Stimulated activated CD8-positive, alpha-beta memory T cell treated with anti-CD3 and anti-CD28 coated beads, Interleukin-2, amount 100 ng/mL, for 1 hour (primary cell): ENCODE measurements around the gene MED9.
A peak's percentile ranks its signal among the peaks of the same experiment; 100 is the strongest.
"Not testable (repeated sequence)": the region's sequence is repeated elsewhere in the genome, so short reads cannot be mapped to it uniquely, and the experiment has no call there.

ENCODE experiments used
- DNase-seq, 2 donors: peaks; one replicate each; pipeline ENCODE4 v3.0.0-alpha.2; 2020; ENCODE audit warnings: low read depth in 2 of 2

The MED9 gene

GRCh38 chr17:17476865-17477467, at the start of gene MED9:
MED9 (plus strand) TSS chr17:17477000; CDS start chr17:17477042, 42 bp downstream.
- DNase-seq: peak; percentile 87 to 92

GRCh38 chr17:17429222-17429621, 47.6 kb upstream of the MED9 start:
- no peak for DNase-seq

DNA sequence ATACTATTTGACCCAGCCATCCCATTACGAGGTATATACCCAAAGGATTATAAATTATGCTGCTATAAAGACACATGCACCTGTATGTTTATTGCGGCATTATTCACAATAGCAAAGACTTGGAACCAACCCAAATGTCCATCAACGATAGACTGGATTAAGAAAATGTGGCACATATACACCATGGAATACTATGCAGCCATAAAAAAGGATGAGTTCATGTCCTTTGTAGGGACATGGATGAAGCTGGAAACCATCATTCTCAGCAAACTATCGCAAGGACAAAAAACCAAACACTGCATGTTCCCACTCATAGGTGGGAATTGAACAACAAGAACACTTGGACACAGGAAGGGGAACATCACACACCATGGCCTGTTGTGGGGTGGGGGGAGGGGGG, 45.9 kb upstream of the MED9 start:
- DNase-seq: not testable (repeated sequence)

- DNase-seq: no peak
Measured at GRCh38 chr17:17431605-17432004, 45.2 kb upstream of the MED9 start.

DNA sequence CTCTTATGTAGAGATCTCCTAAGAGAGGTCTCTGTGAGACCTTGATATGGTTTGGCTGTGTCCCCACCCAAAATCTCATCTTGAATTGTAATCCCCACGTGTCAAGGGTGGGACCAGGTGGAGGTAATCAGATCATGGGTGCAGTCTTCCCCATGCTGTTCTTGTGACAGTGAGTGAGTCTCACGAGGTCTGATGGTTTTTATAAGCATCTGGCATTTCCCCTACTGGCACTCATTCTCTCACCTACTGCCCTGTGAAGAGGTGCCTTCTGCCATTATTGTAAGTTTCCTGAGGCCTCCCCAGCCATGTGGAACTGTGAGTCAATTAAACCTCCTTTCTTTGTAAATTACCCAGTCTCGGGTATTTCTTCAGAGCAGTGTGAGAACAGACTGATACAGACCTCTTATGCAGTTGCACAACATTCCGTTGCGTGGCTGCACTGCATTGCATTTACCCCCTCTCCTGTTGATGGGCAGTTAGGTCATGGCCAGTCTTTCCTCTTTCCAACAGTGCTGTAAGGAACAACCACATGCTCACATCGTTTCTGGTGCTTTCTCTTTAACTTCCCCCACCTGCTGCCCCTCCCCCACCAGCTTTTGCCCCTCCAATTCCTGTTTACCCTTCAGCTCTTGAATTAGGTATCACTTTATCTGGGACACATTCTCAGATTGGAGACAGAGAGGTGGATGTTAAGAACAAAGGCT, 43.6 kb upstream of the MED9 start:
- DNase-seq: no peak

- DNase-seq: no peak
Measured at GRCh38 chr17:17434477-17434876, 42.3 kb upstream of the MED9 start.

DNA sequence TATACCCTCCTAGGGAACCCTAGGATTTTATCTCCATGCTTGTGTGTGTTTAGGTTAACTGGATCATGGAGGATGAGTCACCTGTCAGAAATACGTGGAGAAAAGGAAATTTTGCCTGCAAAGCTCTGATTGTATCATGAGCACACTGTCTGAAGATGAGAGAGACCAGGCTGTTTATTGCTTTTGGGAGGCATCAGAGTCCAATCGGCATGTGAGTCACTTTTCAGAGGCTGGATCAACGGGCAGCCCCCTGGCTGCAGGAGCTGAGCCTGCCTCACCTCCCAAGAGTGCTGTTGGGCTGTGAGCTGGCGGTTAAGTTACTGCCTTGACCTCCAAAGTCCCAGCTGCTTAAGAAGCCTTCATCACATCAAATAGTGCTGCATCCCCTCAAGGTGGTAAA, 41.5 kb upstream of the MED9 start:
- no peak for DNase-seq

- no peak for DNase-seq
Measured at GRCh38 chr17:17437461-17437860, 39.3 kb upstream of the MED9 start.

DNA sequence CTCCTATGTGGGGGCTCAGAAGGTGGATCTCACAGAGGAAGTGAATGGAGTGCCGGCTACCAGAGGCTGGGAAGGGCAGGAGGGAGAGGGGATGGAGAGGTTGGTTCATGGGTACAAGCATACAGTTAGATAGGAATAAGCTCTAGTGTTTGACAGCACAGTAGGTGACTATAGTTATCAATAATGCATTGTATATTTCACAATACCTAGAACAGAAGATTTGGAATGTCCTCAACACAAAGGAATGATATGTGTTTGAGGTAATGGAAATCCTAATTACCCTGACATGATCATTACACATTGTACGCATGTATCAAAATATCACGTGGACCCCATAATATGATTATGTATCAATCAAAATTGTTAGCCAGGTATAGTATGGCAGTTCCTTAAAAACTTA, 38.9 kb upstream of the MED9 start:
- no peak for DNase-seq

DNA sequence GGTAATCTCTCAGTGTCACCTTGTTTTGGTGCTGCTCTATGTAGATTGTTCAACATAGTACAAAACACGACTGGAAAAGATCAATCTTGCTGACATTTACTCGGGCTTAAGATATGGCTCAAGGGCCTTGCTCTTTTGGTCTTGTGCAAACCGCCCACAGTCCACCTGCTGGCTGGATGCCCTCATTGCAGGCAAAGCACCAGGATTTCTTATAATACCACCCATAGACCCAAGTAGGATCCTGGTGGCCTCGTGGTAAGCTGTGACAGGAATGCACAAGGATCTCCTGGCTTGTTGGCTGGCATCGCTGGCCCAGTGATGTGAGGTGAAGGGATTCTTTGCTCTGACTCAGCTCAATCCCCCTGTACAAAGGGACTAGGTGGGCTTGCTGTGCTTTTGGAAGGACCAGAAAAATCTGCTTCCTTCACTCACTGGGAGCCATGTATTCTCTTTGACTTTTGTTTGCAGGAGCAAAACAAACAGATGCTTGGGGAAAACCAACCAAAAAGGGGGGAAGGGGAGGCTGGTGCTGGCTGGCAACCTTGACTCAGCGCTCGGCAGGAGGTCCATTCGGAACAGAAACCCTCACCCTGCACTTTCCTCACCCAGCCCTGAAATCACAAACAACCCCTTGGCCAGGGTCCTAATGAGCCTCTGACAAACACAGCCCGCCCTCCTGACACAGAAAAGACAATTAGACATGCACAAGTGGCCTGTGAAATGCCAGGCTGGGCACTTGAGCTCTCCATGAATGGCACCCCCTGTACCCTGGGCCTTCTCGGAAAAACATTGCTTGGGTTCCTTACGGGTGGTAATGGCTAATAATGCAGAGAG, 36.6 kb upstream of the MED9 start:
- peak; percentile 56 to 59 for DNase-seq

DNA sequence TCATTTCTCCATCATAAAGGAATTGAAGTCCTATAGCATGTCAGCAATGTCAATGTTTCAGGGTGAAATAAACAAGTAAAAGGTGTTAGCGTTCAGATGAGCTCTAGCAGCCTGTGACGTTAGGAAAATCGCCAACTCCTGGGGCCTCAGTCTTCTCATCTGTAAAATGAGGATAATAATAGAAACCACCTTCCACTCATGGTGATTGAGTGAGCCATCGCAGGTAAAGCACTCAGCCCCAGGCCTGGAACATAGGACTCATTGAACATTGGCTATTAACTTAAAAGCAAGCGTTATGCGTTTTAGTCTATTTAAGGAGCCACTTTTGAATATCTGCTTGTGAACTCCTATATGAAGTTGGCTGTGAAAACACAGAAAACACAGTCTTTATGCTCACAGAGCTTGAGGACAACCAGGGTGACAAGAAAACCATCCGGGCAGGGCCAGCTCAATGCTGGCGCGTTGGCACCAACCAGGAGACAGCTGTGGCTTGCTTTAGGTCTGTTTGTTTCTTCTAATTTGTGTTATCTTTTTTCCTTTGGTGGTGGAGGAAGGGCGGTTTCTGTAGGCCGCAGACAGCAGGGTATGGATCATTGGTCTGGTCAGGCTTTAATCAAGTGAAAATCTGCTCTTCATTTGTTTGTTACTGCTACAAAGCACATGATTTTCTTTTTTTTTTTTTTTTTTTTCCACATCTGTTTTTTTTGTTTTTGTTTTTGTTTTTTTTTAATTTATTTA, 35.7 kb upstream of the MED9 start:
- no peak for DNase-seq

- DNase-seq: no peak
Measured at GRCh38 chr17:17443173-17443572, 33.6 kb upstream of the MED9 start.

GRCh38 chr17:17445296-17445924, 31.4 kb upstream of the MED9 start:
- no peak for DNase-seq

GRCh38 chr17:17445925-17446665, 30.7 kb upstream of the MED9 start:
- no peak for DNase-seq

- no peak for DNase-seq
Measured at GRCh38 chr17:17446666-17447155, 30.1 kb upstream of the MED9 start.

DNA sequence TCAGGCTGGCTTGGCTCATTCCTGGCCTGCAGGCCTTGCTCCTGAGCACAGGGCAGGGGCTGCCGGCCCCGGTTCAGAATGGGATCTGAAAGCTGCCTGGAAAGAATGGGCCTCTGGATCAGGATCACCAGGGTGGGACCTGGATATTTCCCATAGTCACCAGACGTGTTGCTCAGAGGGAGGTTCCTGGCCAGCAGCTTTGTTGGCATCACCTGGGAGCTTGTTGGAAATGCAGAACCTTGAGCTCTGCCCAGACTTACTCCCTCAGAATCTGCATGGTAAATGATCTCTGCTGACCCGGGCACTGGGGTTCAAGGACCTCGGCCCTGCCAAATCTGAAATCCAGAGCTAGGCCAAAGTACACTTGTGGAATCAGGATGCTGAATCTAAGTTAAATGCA, 29.5 kb upstream of the MED9 start:
- DNase-seq: no peak

- DNase-seq: no peak
Measured at GRCh38 chr17:17448076-17448475, 28.7 kb upstream of the MED9 start.

DNA sequence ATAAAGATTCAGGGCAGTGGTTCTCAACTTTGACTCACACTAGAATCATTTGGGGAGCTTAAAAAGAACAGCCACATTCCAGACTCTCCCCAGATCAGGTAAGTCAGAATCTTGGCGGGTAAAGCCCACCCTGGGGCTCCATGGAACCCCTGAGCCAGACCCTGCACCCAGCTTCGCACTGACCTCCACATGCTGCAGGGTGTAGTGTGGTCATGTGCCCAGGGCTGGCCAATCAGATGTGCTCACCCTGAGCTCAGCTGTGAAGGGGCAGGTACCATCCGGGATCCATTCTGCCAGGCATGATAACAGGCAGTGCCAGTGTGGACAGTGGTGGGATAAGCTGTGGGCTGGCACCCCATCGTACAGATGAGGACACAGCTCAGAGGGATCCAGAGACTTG, 28.1 kb upstream of the MED9 start:
- DNase-seq: no peak

DNA sequence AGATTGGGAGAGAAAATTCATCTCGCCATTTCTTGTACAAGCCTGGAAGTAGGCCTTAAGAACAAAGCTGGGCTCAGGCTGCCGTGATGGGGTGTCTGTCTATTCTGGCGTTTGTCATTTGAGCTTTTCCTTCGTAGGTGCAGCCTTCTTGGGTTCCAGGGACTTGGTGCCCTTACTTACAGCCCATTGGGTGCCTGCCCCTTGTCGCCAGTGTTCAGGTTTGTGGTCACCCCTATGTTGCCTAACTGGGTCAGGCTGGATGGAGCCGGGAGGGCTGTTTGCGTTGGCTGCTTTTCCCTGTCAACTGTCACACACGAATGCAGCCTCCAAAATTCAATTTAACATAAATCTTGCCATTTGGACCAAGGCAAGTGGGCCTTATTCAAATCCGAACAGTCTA, 23.7 kb upstream of the MED9 start:
- DNase-seq: no peak

DNA sequence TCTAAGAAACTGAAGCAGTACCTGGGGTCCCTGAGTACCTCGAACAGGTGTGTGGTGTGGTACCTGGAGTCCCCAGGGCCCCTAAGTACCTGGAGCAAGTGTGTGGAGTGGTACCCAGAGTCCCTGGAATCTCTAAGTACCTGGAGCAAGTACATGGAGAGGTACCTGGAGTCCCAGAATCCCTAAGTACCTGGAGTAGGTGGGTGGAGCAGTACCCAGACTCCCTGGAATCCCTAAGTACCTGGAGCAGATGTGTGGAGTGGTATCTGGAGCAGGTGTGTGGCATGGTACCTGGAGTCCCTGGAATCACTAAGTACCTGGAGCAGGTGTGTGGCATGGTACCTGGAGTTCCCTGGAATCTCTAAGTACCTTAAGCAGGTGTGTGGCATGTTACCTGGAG, 22.5 kb upstream of the MED9 start:
- DNase-seq: no peak

DNA sequence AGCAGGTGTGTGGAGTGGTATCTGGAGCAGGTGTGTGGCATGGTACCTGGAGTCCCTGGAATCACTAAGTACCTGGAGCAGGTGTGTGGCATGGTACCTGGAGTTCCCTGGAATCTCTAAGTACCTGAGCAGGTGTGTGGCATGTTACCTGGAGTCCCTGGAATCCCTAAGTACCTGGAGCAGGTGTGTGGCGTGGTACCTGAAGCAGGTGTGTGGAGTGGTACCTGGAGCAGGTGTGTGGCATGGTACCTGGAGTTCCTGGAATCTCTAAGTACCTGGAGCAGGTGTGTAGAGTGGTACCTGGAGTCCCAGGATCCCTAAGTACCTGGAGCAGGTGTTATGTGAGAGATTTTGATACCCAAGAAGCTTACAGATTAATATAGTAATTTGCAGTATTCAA, 22.1 kb upstream of the MED9 start:
- not testable (repeated sequence) for DNase-seq
